A549 treated with CORT108297 at 1 μM for 4 hours (cell line): ENCODE results near the gene SUPT7L. TPM values are rescaled to one million over a fixed set of nuclear protein-coding genes. Genes with fewer than 3 reads are reported as not detected.

ENCODE experiments used
- total RNA-seq: library from RNA; stranded (reverse); fragments of 200-300 nt; extraction: Qiagen RNA extraction; gene quantifications from 5 replicates; pipeline ENCODE4 v1.2.3, GENCODE V29; 2022

Gene SUPT7L
- 32.2 to 35.2 TPM (median 33.2 TPM) in 5 replicates for total RNA-seq

GRCh38 chr2:27663285-27664153, at the start of gene SUPT7L, which contains the start of gene SLC4A1AP:
Gene SUPT7L, minus strand, starts transcription at chr2:27663614. Its CDS starts 1,422 bp downstream, at chr2:27662192.
Gene SLC4A1AP, plus strand, starts transcription at chr2:27663889. Its CDS starts 26 bp downstream, at chr2:27663915.

GRCh38 chr2:27628767-27629709, 34.4 kb downstream of the SUPT7L start, which contains the start of the genes CCDC121 and GPN1:
Gene CCDC121, minus strand, starts transcription at chr2:27629012. Its CDS starts 1,213 bp downstream, at chr2:27627799.
Gene GPN1, plus strand, starts transcription at chr2:27629050. Its CDS starts 9 bp downstream, at chr2:27629059.

Other genes starting within 250 kb of the SUPT7L start
- 127 to 140 TPM (median 138 TPM) in 5 replicates for gene NRBP1, start 235.0 kb downstream of the SUPT7L start, total RNA-seq
- gene KRTCAP3, start 221.2 kb downstream of the SUPT7L start, total RNA-seq = 0.17 to 0.76 TPM (median 0.62 TPM) in 5 replicates
- 7.8 to 9.5 TPM (median 9.3 TPM) in 5 replicates for gene IFT172, start 173.9 kb downstream of the SUPT7L start, total RNA-seq
- 3.3 to 5.3 TPM (median 3.9 TPM) in 5 replicates for gene FNDC4, start 168.4 kb downstream of the SUPT7L start, total RNA-seq
- gene GCKR, start 166.8 kb downstream of the SUPT7L start, total RNA-seq = 0.13 to 0.58 TPM (median 0.30 TPM) in 5 replicates
- 16.3 to 21.7 TPM (median 18.8 TPM) in 5 replicates for gene ZNF512, start 80.6 kb downstream of the SUPT7L start, total RNA-seq
- 3.6 to 4.3 TPM (median 4.0 TPM) in 5 replicates for gene CCDC121, start 34.6 kb downstream of the SUPT7L start, total RNA-seq
- 52.9 to 63.0 TPM (median 58.9 TPM) in 5 replicates for gene GPN1, start 34.6 kb downstream of the SUPT7L start, total RNA-seq
- gene SLC4A1AP, start 275 bp upstream of the SUPT7L start, total RNA-seq = 28.3 to 41.8 TPM (median 30.9 TPM) in 5 replicates
- gene MRPL33, start 108.1 kb upstream of the SUPT7L start, total RNA-seq = 299 to 531 TPM (median 310 TPM) in 5 replicates
- 7.3 to 8.8 TPM (median 7.9 TPM) in 5 replicates for gene RBKS, start 226.8 kb upstream of the SUPT7L start, total RNA-seq
- 42.9 to 47.8 TPM (median 46.8 TPM) in 5 replicates for gene BABAM2, start 227.1 kb upstream of the SUPT7L start, total RNA-seq